ENCODE data around the gene PRKAG2.

GRCh38 chr7:151570366-151570915 is 306.5 kb downstream of the PRKAG2 start:
- TF ChIP-seq CTCF (IDR thresholded peaks at IDR 0.05): peak in 4 of 5 experiments; percentile 23 to 36 (median 30)
- TF ChIP-seq POLR2A (IDR thresholded peaks at IDR 0.05): no peak
- TF ChIP-seq POLR2AphosphoS5 (IDR thresholded peaks at IDR 0.05): no peak
- no peak for TF ChIP-seq EP300 (IDR thresholded peaks at IDR 0.05; ENCODE audit: low read depth)

Data from transverse colon (tissue), 4 donors.